GM23338 (cell line): Measurements from ENCODE around the gene PEX16. TPM values are rescaled to one million over a fixed set of nuclear protein-coding genes. Genes with fewer than 3 reads are reported as not detected.
A peak's percentile ranks its signal among the peaks of the same experiment; 100 is the strongest.

Experiments used
- ATAC-seq: fragments of 200-7000 bp; cut with Tn5 transposase; 3 replicates; pipeline ENCODE4 v1.9.1; 2020
- DNase-seq: peaks from one replicate; pipeline ENCODE4 v3.0.0-alpha.2; 2015; ENCODE audit warnings: low spot score
- H2AFZ ChIP-seq: fragments of 200-600 bp; sonication (generic); 2 replicates; pipeline ENCODE4 v1.8.0; 2016; ENCODE audit warnings: antibody characterized with exemption, mild to moderate bottlenecking, moderate library complexity
- H3F3A ChIP-seq: fragments of 200-600 bp; sonication (generic); replicated peaks from 2 replicates; pipeline ENCODE4 v1.8.0; 2017; ENCODE audit warnings: antibody characterized with exemption, mixed run types, low read depth
- H3K27ac ChIP-seq: fragments of 200-600 bp; sonication (generic); 2 replicates; pipeline ENCODE4 v1.6.1; 2016; ENCODE audit warnings: low read depth
- H3K27me3 ChIP-seq: fragments of 200-600 bp; sonication (generic); 2 replicates; pipeline ENCODE4 v1.8.0; 2016; ENCODE audit warnings: mild to moderate bottlenecking, mixed run types, moderate library complexity; ENCODE audit not compliant: insufficient read depth
- H3K36me3 ChIP-seq: fragments of 200-600 bp; sonication (generic); 2 replicates; pipeline ENCODE4 v1.8.0; 2016; ENCODE audit warnings: mild to moderate bottlenecking; ENCODE audit not compliant: insufficient read depth
- H3K4me1 ChIP-seq: fragments of 200-600 bp; sonication (generic); 2 replicates; pipeline ENCODE4 v1.8.0; 2016; ENCODE audit warnings: mild to moderate bottlenecking, moderate library complexity; ENCODE audit not compliant: insufficient read depth
- H3K4me2 ChIP-seq: fragments of 200-600 bp; sonication (generic); 2 replicates; pipeline ENCODE4 v1.7.1; 2017; ENCODE audit warnings: mixed run types
- H3K4me3 ChIP-seq: fragments of 200-600 bp; sonication (generic); 2 replicates; pipeline ENCODE4 v1.6.1; 2016; ENCODE audit warnings: mixed run types
- H3K79me2 ChIP-seq: fragments of 200-600 bp; sonication (generic); replicated peaks from 2 replicates; pipeline ENCODE4 v1.8.0; 2017; ENCODE audit warnings: mild to moderate bottlenecking; ENCODE audit not compliant: insufficient read depth
- H3K9me2 ChIP-seq: fragments of 200-600 bp; sonication (generic); 2 replicates; pipeline ENCODE4 v1.8.0; 2017; ENCODE audit not compliant: insufficient read depth
- H4K20me1 ChIP-seq: fragments of 200-600 bp; sonication (generic); replicated peaks from 2 replicates; pipeline ENCODE4 v1.8.0; 2017; ENCODE audit warnings: mild to moderate bottlenecking; ENCODE audit not compliant: insufficient read depth
- H3K27ac Mint-ChIP-seq: 2 replicates; pipeline ENCODE4 v1.8.0; 2020; ENCODE audit warnings: inconsistent platforms, mild to moderate bottlenecking, moderate library complexity, mixed read lengths
- H3K27me3 Mint-ChIP-seq: 3 replicates; pipeline ENCODE4 v1.8.0; 2022; ENCODE audit warnings: low read depth, mild to moderate bottlenecking, moderate library complexity, mixed read lengths, inconsistent platforms; ENCODE audit not compliant: insufficient read depth, poor library complexity
- H3K36me3 Mint-ChIP-seq: 3 replicates; pipeline ENCODE4 v1.8.0; 2021; ENCODE audit warnings: low read depth, mild to moderate bottlenecking, inconsistent platforms, moderate library complexity, mixed read lengths
- H3K4me1 Mint-ChIP-seq: 3 replicates; pipeline ENCODE4 v1.8.0; 2020; ENCODE audit warnings: mild to moderate bottlenecking, inconsistent platforms, mixed read lengths
- H3K4me3 Mint-ChIP-seq: 3 replicates; pipeline ENCODE4 v1.8.0; 2021; ENCODE audit warnings: moderate library complexity, mild to moderate bottlenecking, inconsistent platforms, mixed read lengths
- H3K9me3 Mint-ChIP-seq: 3 replicates; pipeline ENCODE4 v1.8.0; 2020; ENCODE audit warnings: moderate library complexity, mild to moderate bottlenecking, inconsistent platforms, mixed read lengths
- CTCF ChIP-seq, 2 experiments: fragments of 200-600 bp in 1 of 2; sonication (generic) in 1 of 2; conservative IDR thresholded peaks; 2 replicates each; pipeline versions ENCODE4 v1.5.1 to v1.6.1; 2016 to 2017; ENCODE audit warnings: antibody characterized with exemption in 2 of 2, low read depth in 2 of 2, mild to moderate bottlenecking in 2 of 2, moderate library complexity in 1 of 2
- ETS1 ChIP-seq: IDR thresholded peaks from 2 replicates; pipeline ENCODE4 v1.6.1; 2016; ENCODE audit warnings: antibody characterized with exemption
- EZH2 ChIP-seq: fragments of 200-600 bp; sonication (generic); IDR thresholded peaks from one replicate; pipeline ENCODE4 v1.8.0; 2017; ENCODE audit warnings: antibody characterized with exemption, mild to moderate bottlenecking, low read depth; ENCODE audit not compliant: unreplicated experiment
- EZH2phosphoT487 ChIP-seq: fragments of 200-600 bp; sonication (generic); IDR thresholded peaks from one replicate; pipeline ENCODE4 v1.8.1; 2018; ENCODE audit warnings: antibody characterized with exemption; ENCODE audit not compliant: unreplicated experiment
- JUNB ChIP-seq: IDR thresholded peaks from one replicate; pipeline ENCODE4 v1.6.1; 2016; ENCODE audit warnings: antibody characterized with exemption; ENCODE audit not compliant: unreplicated experiment
- POLR2AphosphoS5 ChIP-seq: IDR thresholded peaks from 2 replicates; pipeline ENCODE4 v1.6.1; 2016; ENCODE audit warnings: antibody characterized with exemption, low read depth
- REST ChIP-seq: IDR thresholded peaks from one replicate; pipeline ENCODE4 v1.6.1; 2018; ENCODE audit warnings: antibody characterized with exemption; ENCODE audit not compliant: unreplicated experiment
- STAT1 ChIP-seq: IDR thresholded peaks from one replicate; pipeline ENCODE4 v1.6.1; 2016; ENCODE audit warnings: antibody characterized with exemption; ENCODE audit not compliant: unreplicated experiment
- ZNF331 ChIP-seq: fragments of 250-450 bp; sonication (Bioruptor Pico); IDR thresholded peaks from 2 replicates; pipeline ENCODE4 v1.5.0; 2020; ENCODE audit warnings: low read depth, mild to moderate bottlenecking, moderate library complexity
- ZNF462 ChIP-seq: fragments of 250-450 bp; sonication (Bioruptor Pico); IDR thresholded peaks from 2 replicates; pipeline ENCODE4 v1.5.0; 2020; ENCODE audit warnings: mild to moderate bottlenecking, moderate library complexity
- polyA plus RNA-seq: library from polyadenylated mRNA; unstranded; fragments of >200 nt; fragmentation: Nextera tagmentation; extraction: Ambion mirVana; gene quantifications from 2 replicates; pipeline ENCODE4 v1.2.1, GENCODE V29; 2016
- total RNA-seq: library from RNA; depleted of rRNA; stranded (reverse); fragments of >200 nt; shearing (Covaris generic); gene quantifications from 2 replicates; pipeline ENCODE4 v1.2.3, GENCODE V29; 2014

PEX16 gene
- total and polyA plus RNA-seq, 2 experiments from 2014 or later = 23.3 to 34.1 TPM

- peaks cover 9% of the 10 kb centered on the region; the same call in 1 of the 2 replicates for H3K79me2 ChIP-seq
- no peaks in the 10 kb centered on the region; the same call in 2 of the 3 replicates for H3K36me3 Mint-ChIP-seq
- peaks cover 15% of the 10 kb centered on the region; the same call in 1 of the 2 replicates for H4K20me1 ChIP-seq
- no peaks in the 10 kb centered on the region for H3K9me2 ChIP-seq
- no peaks in the 10 kb centered on the region for H3K27me3 ChIP-seq
- H3K4me3 Mint-ChIP-seq = no peak overlapping the region; the same call in 2 of the 3 replicates
- peaks cover 25% of the 10 kb centered on the region for H3K4me1 ChIP-seq
- no peak overlapping the region for H2AFZ ChIP-seq
- peaks cover 12% of the 10 kb centered on the region for H3K27me3 Mint-ChIP-seq
- peaks cover 31% of the 10 kb centered on the region for H3K4me1 Mint-ChIP-seq
- 0 out of 2 replicates have a peak, but pooled peaks cover 5% of the 10 kb centered on the region for H3F3A ChIP-seq
- TF ChIP-seq JUNB = no peak
- no peak for TF ChIP-seq EZH2phosphoT487
- TF ChIP-seq EZH2 = no peak
- TF ChIP-seq ETS1 = no peak
- no peak for TF ChIP-seq ZNF331 (CRISPR knock-in tag)
- no peak for TF ChIP-seq STAT1
- TF ChIP-seq REST = no peak
- TF ChIP-seq ZNF462 (CRISPR knock-in tag) = no peak
- no peak for TF ChIP-seq CTCF (conservative IDR thresholded peaks at IDR 0.05; ENCODE audit: low read depth in 2 of 2)
- no peak for TF ChIP-seq POLR2AphosphoS5
- ATAC-seq = no peak
- H3K4me2 ChIP-seq = no peak overlapping the region
- H3K9me3 Mint-ChIP-seq = no peaks in the 10 kb centered on the region
- H3K27ac Mint-ChIP-seq = no peak overlapping the region; the same call in 1 of the 2 replicates
- no peak overlapping the region for H3K4me3 ChIP-seq
- peak overlapping the region; percentile 84 for H3K27ac ChIP-seq
- H3K36me3 ChIP-seq = no peaks in the 10 kb centered on the region
- no peak for DNase-seq
Observed at GRCh38 chr11:45892856-45893255, 24.8 kb downstream of the PEX16 start.
